ENCODE results near the gene CD200R1L. TPM values are rescaled to one million over a fixed set of nuclear protein-coding genes. Genes with fewer than 3 reads are reported as not detected.

Gene CD200R1L
- total RNA-seq, 2 experiments from 2014 or later, result not detected

DNA sequence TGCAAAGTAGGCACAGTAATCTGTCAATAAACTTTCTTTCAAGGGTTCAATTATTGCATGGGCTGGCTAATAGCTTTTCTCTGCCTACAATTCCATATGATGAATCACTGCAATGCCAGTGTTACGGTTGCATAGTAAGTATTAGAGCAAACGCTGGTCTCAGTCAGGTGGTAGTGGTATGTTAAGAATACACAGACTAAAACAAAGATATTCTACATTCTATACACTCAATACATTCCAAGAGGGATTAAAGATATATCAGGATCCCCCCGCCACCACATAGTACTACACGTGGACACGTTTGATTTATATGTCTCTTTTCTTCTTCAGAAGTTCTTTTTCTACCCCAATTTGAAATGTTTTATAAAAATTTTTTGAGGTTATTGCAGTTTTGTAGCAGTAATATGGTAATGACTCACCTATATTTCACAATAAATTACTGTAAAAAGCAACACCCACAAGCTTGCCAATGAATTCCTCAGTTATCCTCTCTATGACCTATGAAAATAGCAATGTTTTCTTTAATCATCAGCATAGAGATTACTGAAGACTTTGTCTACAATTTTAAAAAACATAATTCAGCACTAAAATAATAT lies 68.2 kb downstream of the CD200R1L start:
- H3K4me1 Mint-ChIP-seq, result peaks cover 22% of the 10 kb centered on the region
- DNase-seq (no peak), ATAC-seq (no peak)
- H3K27ac Mint-ChIP-seq, result no peak overlapping the region
- CTCF ChIA-PET, result no interaction called here
- H3K4me3 Mint-ChIP-seq, result no peak overlapping the region
- H3K36me3 Mint-ChIP-seq, result no peaks in the 10 kb centered on the region
- peaks cover 3% of the 10 kb centered on the region for H3K27me3 Mint-ChIP-seq
- H3K9me3 Mint-ChIP-seq (ENCODE audit: low read depth), result no peaks in the 10 kb centered on the region

GRCh38 chr3:112777811-112778210 lies 68.9 kb downstream of the CD200R1L start:
- ATAC-seq (no peak), DNase-seq (no peak)
- peaks cover 22% of the 10 kb centered on the region for H3K4me1 Mint-ChIP-seq
- no peaks in the 10 kb centered on the region for H3K36me3 Mint-ChIP-seq
- no peak overlapping the region for H3K4me3 Mint-ChIP-seq
- CTCF ChIA-PET, result no interaction called here
- H3K27me3 Mint-ChIP-seq, result peaks cover 3% of the 10 kb centered on the region
- H3K9me3 Mint-ChIP-seq (ENCODE audit: low read depth), result no peaks in the 10 kb centered on the region
- H3K27ac Mint-ChIP-seq, result no peak overlapping the region

GRCh38 chr3:112776836-112777235 lies 69.8 kb downstream of the CD200R1L start:
- peaks cover 3% of the 10 kb centered on the region for H3K27me3 Mint-ChIP-seq
- H3K4me1 Mint-ChIP-seq, result peaks cover 23% of the 10 kb centered on the region
- CTCF ChIA-PET, result no interaction called here
- H3K9me3 Mint-ChIP-seq (ENCODE audit: low read depth), result no peaks in the 10 kb centered on the region
- DNase-seq, result no peak
- H3K27ac Mint-ChIP-seq, result no peak overlapping the region
- H3K4me3 Mint-ChIP-seq, result no peak overlapping the region
- H3K36me3 Mint-ChIP-seq, result no peaks in the 10 kb centered on the region
- ATAC-seq, result no peak

GRCh38 chr3:112776000-112776399 lies 70.7 kb downstream of the CD200R1L start:
- DNase-seq, result no peak
- Mint-ChIP-seq H3K4me3 (no peak overlapping the region), H3K27ac (no peak overlapping the region), H3K27me3 (no peaks in the 10 kb centered on the region), H3K4me1 (peaks cover 25% of the 10 kb centered on the region), H3K36me3 (no peaks in the 10 kb centered on the region), H3K9me3 (ENCODE audit: low read depth) (no peaks in the 10 kb centered on the region)
- ATAC-seq, result no peak
- CTCF ChIA-PET, result no interaction called here

DNA sequence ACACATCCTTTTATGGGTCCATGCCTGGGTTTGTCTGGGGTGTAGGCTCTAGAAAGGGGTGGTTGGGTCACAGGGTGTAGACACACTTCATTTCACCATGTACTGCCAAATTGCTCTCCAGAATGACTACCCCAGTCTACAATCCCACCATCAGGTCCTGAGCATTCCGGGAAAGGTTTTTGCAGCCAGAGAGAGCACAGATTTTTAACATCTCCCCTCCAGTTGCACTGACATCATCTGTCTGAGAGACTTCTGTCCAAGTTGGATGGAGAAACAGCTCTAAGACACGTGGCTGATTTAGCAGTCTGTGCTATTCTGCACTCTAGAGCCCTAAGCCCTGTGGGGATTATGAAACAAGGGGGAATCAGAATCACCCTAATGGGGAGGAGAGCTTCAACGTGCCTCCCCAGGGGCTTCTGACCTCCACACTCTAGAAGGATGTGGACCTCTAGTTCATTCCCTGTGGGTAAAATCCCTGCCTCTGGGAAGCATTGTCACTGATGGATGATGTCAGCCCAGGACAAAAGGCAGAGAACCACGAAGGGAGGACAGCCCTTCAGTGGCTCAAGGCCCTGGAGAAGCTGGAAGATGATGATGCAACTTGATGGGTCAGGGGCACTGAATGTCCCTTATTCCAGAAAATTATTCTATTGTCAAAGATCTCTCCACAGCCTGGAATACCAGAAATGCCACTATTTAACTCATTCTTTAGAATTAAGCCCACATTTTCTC lies 71.5 kb downstream of the CD200R1L start:
- DNase-seq (no peak), ATAC-seq (no peak)
- CTCF ChIA-PET, result interaction anchor here (1.2 to 2.3 kb wide), 2 partner anchors 132 to 199 kb away, joined by 6 to 10 read pairs; partner anchors contain the start of gene CD200R1
- Mint-ChIP-seq H3K36me3 (no peaks in the 10 kb centered on the region), H3K4me3 (no peak overlapping the region), H3K9me3 (ENCODE audit: low read depth) (peaks cover 2% of the 10 kb centered on the region), H3K27me3 (no peaks in the 10 kb centered on the region), H3K27ac (no peak overlapping the region), H3K4me1 (peaks cover 29% of the 10 kb centered on the region)

GRCh38 chr3:112774293-112774926 lies 72.3 kb downstream of the CD200R1L start:
- ATAC-seq, result peak; percentile 50
- Mint-ChIP-seq H3K4me3 (no peak overlapping the region), H3K9me3 (ENCODE audit: low read depth) (peaks cover 3% of the 10 kb centered on the region), H3K4me1 (peaks cover 36% of the 10 kb centered on the region), H3K27me3 (no peaks in the 10 kb centered on the region), H3K27ac (peak overlapping the region; percentile 58), H3K36me3 (no peaks in the 10 kb centered on the region)
- no peak for DNase-seq
- CTCF ChIA-PET, result interaction anchor here (0.7 to 2.3 kb wide), 7 partner anchors 9 to 200 kb away, joined by 3 to 10 read pairs (median 4); partner anchors contain the start of gene CD200R1

- Mint-ChIP-seq H3K36me3 (no peaks in the 10 kb centered on the region), H3K9me3 (ENCODE audit: low read depth) (peaks cover 3% of the 10 kb centered on the region), H3K4me1 (peaks cover 36% of the 10 kb centered on the region), H3K27me3 (no peaks in the 10 kb centered on the region), H3K27ac (peak overlapping the region; percentile 58), H3K4me3 (no peak overlapping the region)
- CTCF ChIA-PET, result interaction anchor here (0.7 to 2.3 kb wide), 8 partner anchors 9 to 206 kb away, joined by 3 to 10 read pairs (median 4); partner anchors contain the start of gene CD200R1
- ATAC-seq (peak; percentile 79), DNase-seq (peak; percentile 64)
Measured at GRCh38 chr3:112773864-112774263, 72.8 kb downstream of the CD200R1L start.

GRCh38 chr3:112770951-112771350 lies 75.7 kb downstream of the CD200R1L start:
- peaks cover 33% of the 10 kb centered on the region for H3K4me1 Mint-ChIP-seq
- ATAC-seq (no peak), DNase-seq (no peak)
- CTCF ChIA-PET, result no interaction called here
- H3K4me3 Mint-ChIP-seq, result no peak overlapping the region
- no peaks in the 10 kb centered on the region for H3K36me3 Mint-ChIP-seq
- peaks cover 3% of the 10 kb centered on the region for H3K9me3 Mint-ChIP-seq (ENCODE audit: low read depth)
- H3K27ac Mint-ChIP-seq, result no peak overlapping the region
- peaks cover 2% of the 10 kb centered on the region for H3K27me3 Mint-ChIP-seq

DNA sequence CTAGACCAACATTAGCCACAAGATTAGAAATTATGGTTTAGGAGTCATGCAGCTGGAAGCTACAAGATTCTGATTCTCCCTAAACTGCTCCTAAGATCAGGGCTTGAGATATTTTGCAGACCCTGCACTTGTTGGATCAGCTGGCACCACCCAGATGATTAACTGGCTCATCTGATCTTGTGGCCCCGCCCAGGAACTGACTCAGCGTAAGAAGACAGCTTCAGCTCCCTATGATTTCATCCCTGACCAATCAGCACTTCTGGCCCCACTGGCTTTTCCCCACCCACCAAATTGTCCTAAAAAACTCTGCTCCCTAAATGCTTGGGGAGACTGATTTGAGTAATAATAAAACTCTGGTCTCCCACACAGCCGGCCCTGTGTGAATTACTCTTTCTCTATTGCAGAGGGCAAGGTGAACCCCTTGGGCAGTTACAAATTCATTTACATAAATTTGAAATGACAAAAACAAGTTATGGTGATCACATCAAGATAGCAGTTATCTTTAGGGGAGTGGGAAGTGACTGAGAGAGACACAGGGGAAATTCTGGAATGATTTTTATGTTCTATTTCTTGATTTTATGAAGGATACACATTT lies 76.5 kb downstream of the CD200R1L start:
- Mint-ChIP-seq H3K27ac (peak overlapping the region; percentile 30), H3K27me3 (peaks cover 2% of the 10 kb centered on the region), H3K4me3 (no peak overlapping the region), H3K4me1 (peaks cover 28% of the 10 kb centered on the region), H3K9me3 (ENCODE audit: low read depth) (peaks cover 3% of the 10 kb centered on the region), H3K36me3 (no peaks in the 10 kb centered on the region)
- CTCF ChIA-PET, result no interaction called here
- DNase-seq (peak; percentile 47), ATAC-seq (no peak)

DNA sequence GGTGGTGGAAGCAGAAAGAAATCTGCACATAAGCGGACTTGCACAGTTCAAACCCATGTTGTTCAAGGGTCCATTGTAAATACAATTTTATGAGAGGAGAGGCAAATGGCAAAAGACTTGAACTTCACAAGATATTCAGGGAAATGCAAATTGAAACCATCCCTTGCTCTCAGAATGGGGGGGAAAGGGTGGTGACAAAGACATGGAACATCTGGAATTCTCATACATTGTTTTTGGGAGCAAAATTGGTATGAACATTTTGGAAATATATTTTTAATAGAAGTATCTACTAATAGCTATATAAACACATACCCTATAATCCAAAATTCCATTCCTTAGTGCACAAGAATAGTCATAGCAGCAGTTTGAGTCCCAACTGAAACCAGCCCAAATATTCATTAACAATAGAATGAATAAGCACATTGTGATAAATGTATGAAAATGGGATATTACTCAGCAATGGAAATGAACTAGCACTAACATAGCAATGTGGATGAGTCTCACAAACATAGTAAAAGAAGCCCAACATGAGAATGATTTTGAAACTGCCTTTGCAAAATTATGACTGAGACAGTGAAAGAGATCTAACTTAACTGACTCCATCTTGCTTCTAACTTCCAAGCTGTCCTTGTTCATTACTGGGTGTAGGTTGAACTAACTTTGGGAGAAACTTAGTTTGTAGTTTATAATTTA lies 77.2 kb downstream of the CD200R1L start:
- Mint-ChIP-seq H3K27me3 (peaks cover 2% of the 10 kb centered on the region), H3K36me3 (no peaks in the 10 kb centered on the region), H3K9me3 (ENCODE audit: low read depth) (peaks cover 3% of the 10 kb centered on the region), H3K4me1 (peaks cover 22% of the 10 kb centered on the region), H3K4me3 (no peak overlapping the region), H3K27ac (no peak overlapping the region)
- ATAC-seq, result no peak
- CTCF ChIA-PET, result no interaction called here
- DNase-seq, result no peak

GRCh38 chr3:112767777-112768176 lies 78.9 kb downstream of the CD200R1L start:
- ATAC-seq (no peak), DNase-seq (no peak)
- CTCF ChIA-PET, result no interaction called here
- H3K4me1 Mint-ChIP-seq, result peaks cover 14% of the 10 kb centered on the region
- H3K36me3 Mint-ChIP-seq, result no peaks in the 10 kb centered on the region
- H3K4me3 Mint-ChIP-seq, result no peak overlapping the region
- H3K9me3 Mint-ChIP-seq (ENCODE audit: low read depth), result peaks cover 3% of the 10 kb centered on the region
- H3K27me3 Mint-ChIP-seq, result peaks cover 2% of the 10 kb centered on the region
- peak overlapping the region; percentile 15 for H3K27ac Mint-ChIP-seq

GRCh38 chr3:112767177-112767576 lies 79.5 kb downstream of the CD200R1L start:
- ATAC-seq (no peak), DNase-seq (no peak)
- H3K36me3 Mint-ChIP-seq, result no peaks in the 10 kb centered on the region
- H3K27me3 Mint-ChIP-seq, result peaks cover 2% of the 10 kb centered on the region
- peaks cover 12% of the 10 kb centered on the region for H3K4me1 Mint-ChIP-seq
- no peak overlapping the region for H3K27ac Mint-ChIP-seq
- CTCF ChIA-PET, result no interaction called here
- H3K9me3 Mint-ChIP-seq (ENCODE audit: low read depth), result peaks cover 3% of the 10 kb centered on the region
- H3K4me3 Mint-ChIP-seq, result no peak overlapping the region

All from activated CD8-positive, alpha-beta memory T cell treated with anti-CD3 and anti-CD28 coated beads, Interleukin-2, amount 10 ng/mL, durations not matched to agents 7 days and 5 days (primary cell).